Breast epithelium (tissue), 4 donors: ENCODE results near the gene EFCAB8. TPM values are rescaled to one million over a fixed set of nuclear protein-coding genes. Genes with fewer than 3 reads are reported as not detected.

Experiments
- DNase-seq, 2 donors: peaks; one replicate each; pipeline ENCODE4 v3.0.0-alpha.2; 2019; ENCODE audit warnings: low spot score in 2 of 2
- H3K27ac ChIP-seq, 2 donors: fragments of 200-600 bp; sonication (generic) in 1 of 2; one replicate each; pipeline ENCODE4 v1.5.1; 2016 to 2019; ENCODE audit warnings: mild to moderate bottlenecking in 1 of 2
- H3K27me3 ChIP-seq, 2 donors: fragments of 200-600 bp; sonication (generic) in 1 of 2; one replicate each; pipeline versions ENCODE4 v1.5.1 to v1.6.0; 2017 to 2019; ENCODE audit warnings: control low read depth in 1 of 2, mild to moderate bottlenecking in 1 of 2
- H3K36me3 ChIP-seq: fragments of 200-600 bp; one replicate; pipeline ENCODE4 v1.5.1; 2019
- H3K4me1 ChIP-seq, 2 donors: fragments of 200-600 bp; sonication (generic); one replicate each; pipeline ENCODE4 v1.5.1; 2016 to 2019; ENCODE audit warnings: control low read depth in 1 of 2
- H3K4me3 ChIP-seq, 3 donors: fragments of 200-600 bp; sonication (generic); 1 replicate in 2 of 3; 2 replicates in 1 of 3; pipeline ENCODE4 v1.5.1; 2016 to 2019; ENCODE audit warnings: mild to moderate bottlenecking in 3 of 3, moderate library complexity in 2 of 3
- H3K9me3 ChIP-seq, 2 donors: fragments of 200-600 bp; sonication (generic) in 1 of 2; one replicate each; pipeline ENCODE4 v1.5.1; 2016 to 2019; ENCODE audit warnings: control low read depth in 1 of 2
- POLR2A ChIP-seq: fragments of 450-650 bp; IDR thresholded peaks from one replicate; pipeline ENCODE4 v1.6.1; 2016; ENCODE audit warnings: antibody characterized with exemption, mild to moderate bottlenecking, moderate library complexity
- POLR2AphosphoS5 ChIP-seq, 3 donors: sonication (generic); formaldehyde crosslinking; IDR thresholded peaks; one replicate each; pipeline ENCODE4 v1.6.1; 2017; ENCODE audit warnings: antibody characterized with exemption in 3 of 3
- intact Hi-C: fragments of 100-400 bp; cut with DNase I; formaldehyde crosslinking; loops from one replicate; pipeline ENCODE4 v1.15.1; 2023; ENCODE audit warnings: low total_unique reads
- total RNA-seq, 3 donors: library from RNA; depleted of rRNA; stranded (reverse); fragments of >200 nt; gene quantifications; one replicate each; pipeline ENCODE4 v1.1.0, GENCODE V29; 2016
- TF ChIP-seq, protein P1 (sequence below), 3 donors: fragments of 450-650 bp; IDR thresholded peaks; one replicate each; pipeline ENCODE4 v1.5.1; 2016 to 2017; ENCODE audit warnings: antibody characterized with exemption in 3 of 3, mild to moderate bottlenecking in 3 of 3, moderate library complexity in 3 of 3

Gene EFCAB8
- total RNA-seq, 3 donors from 2014 or later = 0.32 TPM; not detected in 2

DNA sequence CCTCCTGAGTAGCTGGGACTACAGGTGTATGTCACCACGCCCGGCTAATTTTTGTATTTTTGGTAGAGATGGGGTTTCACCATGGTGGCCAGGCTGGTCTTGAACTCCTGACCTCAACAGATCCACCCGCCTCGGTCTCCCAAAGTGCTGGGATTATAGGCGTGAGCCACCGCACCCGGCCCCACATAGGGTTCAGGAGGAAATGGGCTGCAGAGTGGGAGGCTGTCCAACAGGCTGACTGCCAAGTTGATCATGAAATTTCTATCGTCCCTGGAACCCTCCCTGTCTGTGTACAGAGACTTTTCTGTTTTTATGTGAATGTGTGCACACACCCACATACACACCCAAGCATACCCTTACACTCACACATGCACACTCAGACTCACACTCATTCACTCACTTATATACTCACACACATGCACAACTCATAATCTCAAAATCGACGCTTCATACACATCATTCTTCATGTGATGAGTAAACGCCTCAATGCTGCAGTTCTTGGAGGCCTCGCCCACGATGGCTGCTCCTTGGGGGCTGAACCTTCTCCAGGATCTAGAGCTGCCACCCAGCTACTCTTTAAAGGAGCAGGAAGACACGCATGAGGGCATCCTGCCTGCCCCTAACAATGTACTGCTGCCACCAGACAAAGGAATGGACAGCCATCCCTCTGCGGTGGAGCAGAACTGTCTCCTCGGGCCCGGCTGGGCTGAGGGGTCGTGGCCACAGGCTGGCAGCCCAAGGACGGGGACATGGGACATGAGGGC lies 109.9 kb downstream of the EFCAB8 start:
- H3K9me3 ChIP-seq = no peaks in the 10 kb centered on the region
- H3K4me3 ChIP-seq = no peak overlapping the region
- DNase-seq = peak in 1 of 2 donors; percentile 16
- TF ChIP-seq POLR2AphosphoS5 (IDR thresholded peaks at IDR 0.05) (no peak), POLR2A (no peak)
- TF ChIP-seq, protein P1, sequence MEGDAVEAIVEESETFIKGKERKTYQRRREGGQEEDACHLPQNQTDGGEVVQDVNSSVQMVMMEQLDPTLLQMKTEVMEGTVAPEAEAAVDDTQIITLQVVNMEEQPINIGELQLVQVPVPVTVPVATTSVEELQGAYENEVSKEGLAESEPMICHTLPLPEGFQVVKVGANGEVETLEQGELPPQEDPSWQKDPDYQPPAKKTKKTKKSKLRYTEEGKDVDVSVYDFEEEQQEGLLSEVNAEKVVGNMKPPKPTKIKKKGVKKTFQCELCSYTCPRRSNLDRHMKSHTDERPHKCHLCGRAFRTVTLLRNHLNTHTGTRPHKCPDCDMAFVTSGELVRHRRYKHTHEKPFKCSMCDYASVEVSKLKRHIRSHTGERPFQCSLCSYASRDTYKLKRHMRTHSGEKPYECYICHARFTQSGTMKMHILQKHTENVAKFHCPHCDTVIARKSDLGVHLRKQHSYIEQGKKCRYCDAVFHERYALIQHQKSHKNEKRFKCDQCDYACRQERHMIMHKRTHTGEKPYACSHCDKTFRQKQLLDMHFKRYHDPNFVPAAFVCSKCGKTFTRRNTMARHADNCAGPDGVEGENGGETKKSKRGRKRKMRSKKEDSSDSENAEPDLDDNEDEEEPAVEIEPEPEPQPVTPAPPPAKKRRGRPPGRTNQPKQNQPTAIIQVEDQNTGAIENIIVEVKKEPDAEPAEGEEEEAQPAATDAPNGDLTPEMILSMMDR (IDR thresholded peaks at IDR 0.05) = no peak
- no peaks in the 10 kb centered on the region for H3K27me3 ChIP-seq
- no peaks in the 10 kb centered on the region for H3K36me3 ChIP-seq
- intact Hi-C loops = no loop called here
- H3K27ac ChIP-seq = no peak overlapping the region
- H3K4me1 ChIP-seq = no peaks in the 10 kb centered on the region

DNA sequence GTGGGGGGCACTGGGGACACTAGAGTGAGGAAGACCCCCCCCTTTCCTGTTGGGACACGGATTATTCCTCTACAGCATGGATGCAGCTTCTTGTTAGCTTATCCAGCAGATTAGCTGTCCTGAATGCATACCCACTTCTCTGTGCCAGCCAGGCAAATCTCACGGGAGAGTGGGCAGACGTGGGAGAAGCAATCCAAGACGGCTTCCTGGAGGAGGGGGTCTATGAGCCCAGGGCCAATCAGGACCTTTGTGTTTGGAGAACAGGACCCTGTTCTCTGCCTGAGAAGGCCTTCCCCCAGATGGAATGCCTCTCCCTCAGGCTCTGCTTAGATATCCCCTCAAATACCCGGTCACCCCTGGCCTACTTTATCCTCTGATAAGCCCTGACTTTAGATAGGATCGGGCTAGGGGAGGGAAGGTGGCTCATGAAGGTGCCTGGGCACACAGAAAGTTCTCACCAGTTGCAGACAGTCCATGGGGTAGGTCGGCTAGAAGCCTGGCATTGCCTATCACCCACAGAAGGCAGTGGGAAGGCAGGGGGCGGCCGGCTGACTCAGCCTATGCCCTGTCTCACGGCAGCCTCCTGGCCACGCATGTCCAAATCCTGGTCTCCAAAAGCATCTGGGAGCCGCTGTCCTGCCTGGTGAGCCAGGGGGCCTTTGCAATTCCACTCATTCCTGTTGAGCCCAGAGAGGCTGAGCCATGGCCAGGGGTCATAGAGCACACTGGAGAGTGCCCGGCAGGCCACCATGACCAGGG lies 110.8 kb downstream of the EFCAB8 start:
- no peaks in the 10 kb centered on the region for H3K4me1 ChIP-seq
- TF ChIP-seq POLR2AphosphoS5 (IDR thresholded peaks at IDR 0.05) (no peak), POLR2A (no peak)
- TF ChIP-seq, protein P1 (IDR thresholded peaks at IDR 0.05) = no peak
- H3K27me3 ChIP-seq = no peaks in the 10 kb centered on the region
- intact Hi-C loops = no loop called here
- no peak overlapping the region for H3K27ac ChIP-seq
- H3K4me3 ChIP-seq = no peak overlapping the region
- H3K36me3 ChIP-seq = no peaks in the 10 kb centered on the region
- no peaks in the 10 kb centered on the region for H3K9me3 ChIP-seq
- peak in 1 of 2 donors; percentile 2 for DNase-seq

DNA sequence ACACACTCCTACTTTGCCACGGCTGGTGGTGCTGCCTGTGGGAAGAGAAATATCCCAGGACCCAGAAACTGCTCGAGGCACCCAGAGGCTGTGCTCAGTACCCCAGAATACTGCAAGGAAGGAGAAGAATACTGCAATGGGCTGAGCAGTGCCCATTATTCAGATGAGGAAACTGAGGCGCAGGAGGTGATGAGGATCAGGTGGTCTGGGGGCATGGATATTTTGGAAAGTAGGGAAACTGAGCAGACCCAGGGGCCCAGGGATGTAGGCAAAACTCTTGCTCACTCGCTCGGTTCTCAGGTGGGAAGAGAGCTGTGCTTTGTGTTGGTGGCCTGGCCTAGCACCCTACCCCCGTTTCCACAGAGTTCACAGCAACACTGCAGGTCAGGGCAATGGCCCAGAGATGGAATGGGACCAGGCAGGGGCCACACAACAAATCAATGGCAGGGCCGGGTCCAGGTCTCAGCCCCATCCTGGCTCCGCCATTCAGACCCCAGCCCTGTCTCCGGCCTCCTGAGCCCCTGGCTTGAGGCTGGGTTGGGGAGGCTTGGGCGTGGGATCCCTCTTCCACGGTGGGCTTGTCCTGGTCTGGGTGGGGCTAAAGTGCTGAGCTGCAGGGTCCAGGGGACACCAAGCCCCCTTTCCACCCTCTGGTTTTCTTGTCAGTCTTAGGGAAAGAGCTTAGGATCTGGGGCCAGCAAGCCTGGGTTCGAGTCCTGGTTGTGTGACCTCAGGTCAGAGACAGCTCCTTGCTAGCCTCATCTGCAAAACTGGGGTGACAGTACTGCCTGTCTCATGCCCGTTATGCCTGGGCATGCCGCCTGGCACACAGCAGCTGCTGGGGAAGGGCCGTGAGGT lies 111.6 kb downstream of the EFCAB8 start:
- Histone ChIP-seq H3K27me3 (no peaks in the 10 kb centered on the region), H3K27ac (no peak overlapping the region), H3K4me3 (no peak overlapping the region), H3K9me3 (no peaks in the 10 kb centered on the region), H3K36me3 (no peaks in the 10 kb centered on the region), H3K4me1 (no peaks in the 10 kb centered on the region)
- TF ChIP-seq, protein P1 (IDR thresholded peaks at IDR 0.05) = no peak
- TF ChIP-seq POLR2AphosphoS5 (IDR thresholded peaks at IDR 0.05) (no peak), POLR2A (no peak)
- intact Hi-C loops = no loop called here
- peak in 1 of 2 donors; percentile 4 for DNase-seq

DNA sequence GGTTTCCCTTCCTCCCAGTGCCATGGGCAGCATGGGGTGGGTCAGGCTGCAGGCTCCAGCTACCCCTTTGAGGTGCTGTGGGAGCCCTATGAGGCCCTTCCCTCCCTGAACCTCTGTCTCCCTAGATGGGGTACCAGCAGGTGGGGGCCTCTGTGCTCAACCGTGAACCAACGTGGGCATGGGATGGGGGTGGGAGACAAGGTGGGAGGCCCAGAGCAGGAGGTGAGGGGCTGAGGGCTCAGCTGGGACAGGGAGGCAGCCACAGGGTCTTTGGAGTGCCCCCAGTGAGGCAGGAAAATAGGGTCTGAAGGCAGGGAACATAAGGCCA lies 112.2 kb downstream of the EFCAB8 start:
- H3K4me1 ChIP-seq = no peaks in the 10 kb centered on the region
- TF ChIP-seq POLR2A (no peak), POLR2AphosphoS5 (IDR thresholded peaks at IDR 0.05) (no peak)
- TF ChIP-seq, protein P1 (IDR thresholded peaks at IDR 0.05) = no peak
- H3K9me3 ChIP-seq = no peaks in the 10 kb centered on the region
- no peaks in the 10 kb centered on the region for H3K36me3 ChIP-seq
- H3K27ac ChIP-seq = no peak overlapping the region
- peak in 1 of 2 donors; percentile 11 for DNase-seq
- intact Hi-C loops = no loop called here
- H3K27me3 ChIP-seq = no peaks in the 10 kb centered on the region
- no peak overlapping the region for H3K4me3 ChIP-seq
